ENCODE data around the gene SAMD9.

SAMD9 gene

DNA sequence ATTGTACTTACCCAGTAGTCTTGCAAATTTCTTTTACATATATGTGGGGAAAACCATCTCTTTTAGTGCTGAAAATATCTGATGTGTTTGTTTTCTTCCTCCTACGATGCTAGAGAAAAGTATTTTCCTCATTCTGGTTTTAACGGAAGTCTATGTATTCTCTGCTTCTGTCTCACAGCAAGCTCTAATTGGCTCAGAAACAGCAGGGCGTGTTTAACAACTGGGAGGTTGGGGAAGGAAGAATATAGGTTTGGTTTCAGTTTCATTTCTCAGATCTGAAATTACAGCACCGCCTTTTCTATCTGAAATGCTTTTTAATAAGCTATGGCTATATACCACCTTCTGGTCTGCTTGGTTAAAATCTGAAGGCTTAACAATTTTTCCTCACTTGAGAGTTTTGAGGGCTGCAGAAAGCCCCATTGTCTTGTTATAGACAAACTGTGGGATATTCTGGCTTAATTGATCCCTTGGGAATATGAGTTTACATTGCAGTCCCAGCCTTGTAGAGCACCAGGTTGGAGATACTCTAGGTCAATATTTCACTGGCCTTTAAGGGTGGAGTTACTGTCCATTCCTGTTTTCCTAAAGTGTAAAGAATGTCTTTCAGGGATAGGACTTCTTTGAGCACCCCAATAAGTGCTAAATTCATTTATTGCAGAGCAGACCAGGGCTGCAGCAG, at the start of gene SAMD9:
SAMD9 (minus strand) TSS at position 128 of the 679 bp plus-strand sequence. CDS start 11,882 bp downstream, outside the sequence.
- Histone ChIP-seq H3K4me3 (ENCODE audit: low read length) (peak within 1 kb of the TSS; percentile 1), H3K9ac (ENCODE audit: low read length) (peak within 1 kb of the TSS; percentile 52), H3K4me1 (ENCODE audit: control insufficient read depth, insufficient read depth, low read length) (peaks cover 18% of the 10 kb centered on the region), H3K9me3 (ENCODE audit: control insufficient read depth, low read length) (no peaks in the 10 kb centered on the region), H3K27me3 (ENCODE audit: control insufficient read depth, insufficient read depth, low read length) (no peaks in the 10 kb centered on the region), H3K36me3 (ENCODE audit: control insufficient read depth, insufficient read depth, low read length) (no peaks in the 10 kb centered on the region)

DNA sequence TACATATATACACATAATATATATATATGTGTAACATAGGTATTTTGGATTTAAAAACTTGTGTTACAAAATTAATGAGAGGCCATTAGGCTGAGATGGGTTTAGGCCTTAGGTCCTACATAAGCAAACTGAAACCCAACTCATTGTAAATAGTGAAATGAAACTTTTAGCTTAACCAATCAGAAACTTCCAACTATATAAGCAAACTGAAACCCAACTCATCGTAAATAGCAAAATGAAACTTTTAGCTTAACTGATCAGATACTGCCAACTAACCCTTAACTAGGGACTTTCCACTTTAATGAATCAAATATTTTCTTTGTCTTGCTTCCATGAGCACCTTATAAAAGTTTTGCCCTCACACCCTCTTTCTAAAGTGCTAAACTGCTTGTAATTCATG, 47.7 kb upstream of the SAMD9 start:
- Histone ChIP-seq H3K9ac (ENCODE audit: low read length) (no peak overlapping the region), H3K9me3 (ENCODE audit: control insufficient read depth, low read length) (no peaks in the 10 kb centered on the region), H3K36me3 (ENCODE audit: control insufficient read depth, insufficient read depth, low read length) (no peaks in the 10 kb centered on the region), H3K27me3 (ENCODE audit: control insufficient read depth, insufficient read depth, low read length) (no peaks in the 10 kb centered on the region), H3K4me1 (ENCODE audit: control insufficient read depth, insufficient read depth, low read length) (no peaks in the 10 kb centered on the region), H3K4me3 (ENCODE audit: low read length) (no peak overlapping the region)

DNA sequence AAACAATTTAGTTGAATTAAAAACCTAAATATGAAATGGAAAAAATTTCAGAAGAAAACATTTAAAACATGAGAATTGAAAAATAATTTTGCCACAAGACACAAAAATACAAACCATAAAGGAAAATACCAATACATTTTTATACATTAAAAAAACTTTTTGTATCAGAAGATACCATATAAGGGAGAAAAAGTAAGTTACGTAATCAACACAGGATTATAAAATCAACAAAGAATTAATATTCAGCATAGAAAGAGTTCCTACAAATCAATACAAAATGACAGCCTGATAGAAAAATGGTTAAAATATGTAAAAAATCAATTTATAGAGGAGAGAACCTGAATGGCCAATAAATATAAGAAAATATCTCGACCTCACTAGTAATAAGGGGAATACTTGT, 47.0 kb upstream of the SAMD9 start:
- no peaks in the 10 kb centered on the region for H3K9me3 ChIP-seq (ENCODE audit: control insufficient read depth, low read length)
- no peak overlapping the region for H3K9ac ChIP-seq (ENCODE audit: low read length)
- H3K4me1 ChIP-seq (ENCODE audit: control insufficient read depth, insufficient read depth, low read length), result no peaks in the 10 kb centered on the region

DNA sequence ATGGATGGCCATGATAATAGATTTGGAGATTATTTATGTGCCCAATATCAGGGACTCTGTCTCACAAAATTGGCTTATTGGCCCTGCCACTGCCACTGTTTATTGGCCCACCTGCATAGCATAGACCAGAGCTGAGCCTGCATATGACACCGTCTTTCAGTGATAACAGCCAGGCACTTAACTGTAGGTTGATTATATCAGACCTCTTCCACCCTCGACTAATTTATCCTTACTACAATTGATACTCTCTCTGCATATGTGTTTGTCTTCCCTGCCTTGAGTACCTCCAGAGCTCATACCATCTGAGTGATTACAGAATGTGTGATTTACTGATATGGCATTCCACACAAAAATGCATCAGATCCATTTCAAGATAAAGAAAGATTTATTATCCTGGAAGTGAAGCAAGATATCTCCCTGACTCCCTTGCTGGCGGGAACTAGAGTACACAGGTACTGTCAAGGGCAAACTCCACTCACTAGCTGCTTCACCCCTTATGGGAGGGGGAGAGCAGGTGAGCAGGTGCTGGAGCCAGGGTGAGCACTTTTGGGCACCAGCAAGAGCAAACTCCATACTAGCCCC, 43.5 kb upstream of the SAMD9 start:
- Histone ChIP-seq H3K4me3 (ENCODE audit: low read length) (no peak overlapping the region), H3K36me3 (ENCODE audit: control insufficient read depth, insufficient read depth, low read length) (no peaks in the 10 kb centered on the region), H3K9ac (ENCODE audit: low read length) (no peak overlapping the region), H3K9me3 (ENCODE audit: control insufficient read depth, low read length) (no peaks in the 10 kb centered on the region), H3K4me1 (ENCODE audit: control insufficient read depth, insufficient read depth, low read length) (no peaks in the 10 kb centered on the region), H3K27me3 (ENCODE audit: control insufficient read depth, insufficient read depth, low read length) (no peaks in the 10 kb centered on the region)

More for the DNA sequence above, 47.0 kb upstream of the SAMD9 start:
- Histone ChIP-seq H3K4me3 (ENCODE audit: low read length) (no peak overlapping the region), H3K36me3 (ENCODE audit: control insufficient read depth, insufficient read depth, low read length) (no peaks in the 10 kb centered on the region), H3K27me3 (ENCODE audit: control insufficient read depth, insufficient read depth, low read length) (no peaks in the 10 kb centered on the region)

DNA sequence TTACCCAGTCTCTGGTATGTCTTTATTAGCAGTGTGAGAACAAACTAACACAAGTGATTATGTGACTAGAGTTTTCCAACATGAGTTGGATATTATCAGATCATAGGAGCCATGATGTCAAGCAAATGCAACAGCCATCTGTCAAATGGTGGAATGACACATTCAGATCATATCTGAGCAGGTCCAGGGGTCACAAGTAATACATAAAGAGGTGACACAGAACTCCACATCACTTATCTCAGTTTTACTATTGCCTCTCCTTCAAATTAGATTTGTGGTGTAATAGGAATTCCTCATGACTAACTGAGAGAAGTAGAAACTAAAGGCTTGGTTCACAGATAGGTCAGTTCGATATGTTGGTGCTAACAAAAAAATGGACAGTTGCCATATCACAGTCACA, 42.6 kb upstream of the SAMD9 start:
- Histone ChIP-seq H3K9ac (ENCODE audit: low read length) (no peak overlapping the region), H3K36me3 (ENCODE audit: control insufficient read depth, insufficient read depth, low read length) (no peaks in the 10 kb centered on the region), H3K4me1 (ENCODE audit: control insufficient read depth, insufficient read depth, low read length) (no peaks in the 10 kb centered on the region), H3K27me3 (ENCODE audit: control insufficient read depth, insufficient read depth, low read length) (no peaks in the 10 kb centered on the region), H3K9me3 (ENCODE audit: control insufficient read depth, low read length) (no peaks in the 10 kb centered on the region), H3K4me3 (ENCODE audit: low read length) (no peak overlapping the region)

DNA sequence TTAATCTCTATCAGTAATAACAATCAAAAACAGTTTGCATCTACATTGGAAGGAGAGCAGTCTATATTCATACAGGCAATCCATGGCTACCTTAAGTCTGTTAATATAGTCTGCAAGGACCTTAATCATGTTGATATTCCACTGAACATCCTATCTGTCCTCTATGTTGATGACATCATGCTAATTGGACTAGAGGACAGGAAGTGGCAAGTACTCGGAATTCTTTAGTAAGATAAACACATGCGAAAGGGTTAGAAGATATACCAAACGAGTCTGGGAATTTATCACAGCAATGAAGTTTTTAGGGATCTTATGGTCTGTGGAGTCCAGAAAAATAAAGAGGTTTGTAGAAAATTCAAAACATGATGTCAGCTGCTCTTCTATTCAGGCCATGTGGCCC, 41.7 kb upstream of the SAMD9 start:
- H3K36me3 ChIP-seq (ENCODE audit: control insufficient read depth, insufficient read depth, low read length), result no peaks in the 10 kb centered on the region
- H3K4me1 ChIP-seq (ENCODE audit: control insufficient read depth, insufficient read depth, low read length), result no peaks in the 10 kb centered on the region
- H3K4me3 ChIP-seq (ENCODE audit: low read length), result no peak overlapping the region
- no peaks in the 10 kb centered on the region for H3K27me3 ChIP-seq (ENCODE audit: control insufficient read depth, insufficient read depth, low read length)
- H3K9ac ChIP-seq (ENCODE audit: low read length), result no peak overlapping the region
- no peaks in the 10 kb centered on the region for H3K9me3 ChIP-seq (ENCODE audit: control insufficient read depth, low read length)

DNA sequence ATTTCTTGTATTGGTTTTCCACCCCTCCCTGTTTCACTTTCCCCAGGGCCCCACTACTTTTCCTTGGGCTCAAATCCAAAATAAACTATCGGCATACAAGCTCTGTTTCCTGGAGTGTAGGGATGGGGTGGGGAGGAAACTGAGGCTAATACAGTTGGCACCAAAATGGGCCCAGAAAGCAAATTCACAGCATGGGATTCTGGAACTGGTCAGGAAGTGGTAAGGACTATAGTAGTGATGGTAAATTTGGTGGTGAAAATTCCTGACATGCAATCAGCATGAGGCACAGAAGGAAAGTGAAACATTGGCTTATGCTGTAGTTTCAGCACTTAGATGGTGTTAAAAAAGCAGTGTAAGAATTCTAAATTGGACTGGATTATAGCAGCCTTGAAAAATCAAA, 39.1 kb upstream of the SAMD9 start:
- no peak overlapping the region for H3K9ac ChIP-seq (ENCODE audit: low read length)
- H3K4me3 ChIP-seq (ENCODE audit: low read length), result no peak overlapping the region
- H3K36me3 ChIP-seq (ENCODE audit: control insufficient read depth, insufficient read depth, low read length), result no peaks in the 10 kb centered on the region
- no peaks in the 10 kb centered on the region for H3K4me1 ChIP-seq (ENCODE audit: control insufficient read depth, insufficient read depth, low read length)
- H3K27me3 ChIP-seq (ENCODE audit: control insufficient read depth, insufficient read depth, low read length), result no peaks in the 10 kb centered on the region
- no peaks in the 10 kb centered on the region for H3K9me3 ChIP-seq (ENCODE audit: control insufficient read depth, low read length)

DNA sequence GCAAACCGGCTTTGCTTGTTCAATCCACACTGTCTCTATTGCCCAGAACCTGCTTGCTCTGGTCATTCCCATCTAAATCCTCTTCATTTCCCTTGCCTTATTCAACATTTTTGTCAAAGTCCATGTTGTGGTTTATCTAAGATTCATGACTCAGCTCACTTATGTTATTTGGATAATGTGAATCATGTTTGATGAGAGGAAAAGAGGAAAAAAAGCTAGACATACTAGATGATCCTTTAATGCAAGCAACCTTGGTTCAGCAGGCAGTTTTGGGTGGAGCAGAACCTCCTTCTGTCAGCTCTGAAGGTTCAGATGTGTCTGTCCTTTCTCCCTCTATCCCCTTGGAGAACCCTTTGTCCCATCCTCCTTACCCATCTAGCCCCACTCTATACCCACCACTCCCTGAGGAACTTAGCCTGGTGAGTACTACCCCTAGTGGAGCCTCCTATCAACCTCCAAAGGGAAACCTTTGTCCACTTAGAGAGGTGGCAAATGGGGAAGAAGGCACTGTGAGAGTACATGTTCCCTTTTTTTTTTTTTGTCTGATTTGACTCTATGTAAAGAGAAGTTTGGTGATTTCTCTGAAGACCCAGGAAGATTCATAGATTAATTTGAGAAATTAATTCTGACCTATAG, 32.5 kb upstream of the SAMD9 start:
- Histone ChIP-seq H3K4me3 (ENCODE audit: low read length) (no peak overlapping the region), H3K9ac (ENCODE audit: low read length) (no peak overlapping the region), H3K36me3 (ENCODE audit: control insufficient read depth, insufficient read depth, low read length) (no peaks in the 10 kb centered on the region), H3K4me1 (ENCODE audit: control insufficient read depth, insufficient read depth, low read length) (peaks cover 11% of the 10 kb centered on the region), H3K9me3 (ENCODE audit: control insufficient read depth, low read length) (no peaks in the 10 kb centered on the region), H3K27me3 (ENCODE audit: control insufficient read depth, insufficient read depth, low read length) (no peaks in the 10 kb centered on the region)

DNA sequence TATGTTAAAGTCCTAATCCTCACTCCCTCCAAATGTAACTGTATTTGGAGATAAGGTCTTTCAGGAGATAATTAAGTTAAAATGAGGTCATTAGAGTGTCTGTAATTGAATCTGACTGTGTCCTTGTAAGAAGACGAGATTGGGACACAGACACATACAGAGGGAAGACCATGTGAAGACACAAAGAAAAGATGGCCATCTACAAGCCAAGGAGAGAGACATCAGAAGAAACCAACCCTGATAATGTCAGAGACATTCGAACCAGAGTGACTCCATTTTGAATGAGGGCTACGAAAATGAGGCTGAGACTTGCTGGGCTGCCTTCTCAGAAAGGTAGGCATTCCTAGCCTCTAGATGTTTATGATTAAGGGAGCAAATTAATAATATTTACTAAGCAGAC, 30.9 kb upstream of the SAMD9 start:
- no peak overlapping the region for H3K4me3 ChIP-seq (ENCODE audit: low read length)
- H3K36me3 ChIP-seq (ENCODE audit: control insufficient read depth, insufficient read depth, low read length), result no peaks in the 10 kb centered on the region
- H3K27me3 ChIP-seq (ENCODE audit: control insufficient read depth, insufficient read depth, low read length), result no peaks in the 10 kb centered on the region
- H3K4me1 ChIP-seq (ENCODE audit: control insufficient read depth, insufficient read depth, low read length), result peaks cover 11% of the 10 kb centered on the region
- H3K9me3 ChIP-seq (ENCODE audit: control insufficient read depth, low read length), result no peaks in the 10 kb centered on the region
- H3K9ac ChIP-seq (ENCODE audit: low read length), result peak overlapping the region; percentile 56

DNA sequence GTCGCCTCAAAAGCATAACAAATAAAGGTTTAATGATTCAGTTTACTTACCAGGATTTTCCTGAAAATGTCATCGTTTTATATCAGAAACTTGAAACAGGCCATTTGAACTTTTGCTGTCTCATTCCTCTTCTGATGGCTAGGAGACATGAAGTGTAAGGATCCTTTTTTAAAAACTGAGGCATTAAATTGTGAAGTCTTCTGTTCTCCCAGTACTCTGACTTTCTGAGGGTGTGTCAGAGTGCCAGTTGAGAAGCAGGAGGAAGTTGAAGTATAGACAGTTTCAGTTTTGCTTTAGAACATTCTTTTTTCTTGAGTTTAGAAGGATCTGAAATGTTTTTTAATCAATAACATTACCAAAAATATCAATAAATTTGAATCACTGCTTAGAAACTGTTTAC, 30.4 kb upstream of the SAMD9 start, which contains the start of gene SAMD9L:
SAMD9L (minus strand) TSS at position 242 of the 400 bp plus-strand sequence. CDS start 12,414 bp downstream, outside the sequence.
- peak within 1 kb of the TSS; percentile 56 for H3K9ac ChIP-seq (ENCODE audit: low read length)
- peaks cover under 1% of the 10 kb centered on the region for H3K36me3 ChIP-seq (ENCODE audit: control insufficient read depth, insufficient read depth, low read length)
- H3K27me3 ChIP-seq (ENCODE audit: control insufficient read depth, insufficient read depth, low read length), result no peaks in the 10 kb centered on the region
- H3K4me1 ChIP-seq (ENCODE audit: control insufficient read depth, insufficient read depth, low read length), result peaks cover 11% of the 10 kb centered on the region
- no peaks in the 10 kb centered on the region for H3K9me3 ChIP-seq (ENCODE audit: control insufficient read depth, low read length)
- H3K4me3 ChIP-seq (ENCODE audit: low read length), result no peak within 1 kb of the TSS

DNA sequence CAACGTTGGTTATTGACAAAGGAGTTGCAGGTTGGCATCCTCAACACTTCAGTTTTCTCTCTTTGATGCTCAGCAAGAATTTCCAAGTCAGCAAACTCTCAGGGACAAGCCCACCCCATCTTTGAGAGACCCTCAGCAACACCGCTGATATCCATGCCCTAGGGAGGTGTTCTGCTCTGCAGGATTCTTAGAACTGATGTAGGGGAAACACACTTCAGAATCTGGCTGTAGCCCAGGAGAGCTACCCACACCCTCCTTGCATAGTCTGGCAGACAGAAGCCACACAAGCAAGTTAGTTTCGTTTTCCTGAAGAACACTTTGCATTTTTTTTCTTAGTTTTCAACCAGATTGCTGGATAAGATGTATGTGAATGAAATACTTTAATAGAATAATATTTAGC, 29.6 kb upstream of the SAMD9 start:
- H3K4me1 ChIP-seq (ENCODE audit: control insufficient read depth, insufficient read depth, low read length), result peaks cover 11% of the 10 kb centered on the region
- H3K4me3 ChIP-seq (ENCODE audit: low read length), result no peak overlapping the region
- peaks cover 6% of the 10 kb centered on the region for H3K36me3 ChIP-seq (ENCODE audit: control insufficient read depth, insufficient read depth, low read length)
- no peaks in the 10 kb centered on the region for H3K27me3 ChIP-seq (ENCODE audit: control insufficient read depth, insufficient read depth, low read length)
- H3K9me3 ChIP-seq (ENCODE audit: control insufficient read depth, low read length), result no peaks in the 10 kb centered on the region
- peak overlapping the region; percentile 56 for H3K9ac ChIP-seq (ENCODE audit: low read length)

DNA sequence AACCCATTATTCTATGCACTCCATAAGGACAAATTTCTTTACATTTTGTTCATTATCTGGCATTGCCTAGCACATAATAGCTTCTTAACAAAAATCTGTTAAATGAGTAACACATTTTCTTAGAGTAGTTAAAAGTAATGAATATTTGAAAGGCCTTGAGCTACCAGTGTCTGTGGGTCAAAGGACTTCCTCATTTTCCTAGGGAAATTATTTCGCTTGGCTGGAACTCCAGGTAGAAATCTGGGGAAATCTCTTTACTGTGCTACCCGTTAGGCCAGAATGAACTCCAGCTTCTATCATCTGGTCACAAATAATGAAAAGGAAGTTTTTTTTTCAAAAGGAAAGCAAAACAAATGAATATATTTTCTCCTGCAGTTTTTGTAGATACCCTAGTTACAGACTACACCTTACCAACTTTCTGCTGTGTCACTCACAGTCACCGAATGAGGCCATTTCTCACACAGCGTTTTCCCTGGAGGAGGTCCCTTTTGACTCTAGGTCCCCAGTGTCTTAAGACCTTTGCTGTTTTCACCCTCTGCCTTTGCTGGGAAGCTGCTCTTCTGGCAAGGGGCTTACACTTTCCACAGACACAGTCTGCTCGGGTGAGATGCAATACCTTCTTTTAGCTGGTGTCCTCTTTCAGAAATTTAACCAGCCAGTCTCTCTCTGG, 28.8 kb upstream of the SAMD9 start:
- Histone ChIP-seq H3K36me3 (ENCODE audit: control insufficient read depth, insufficient read depth, low read length) (peaks cover 6% of the 10 kb centered on the region), H3K4me3 (ENCODE audit: low read length) (no peak overlapping the region), H3K4me1 (ENCODE audit: control insufficient read depth, insufficient read depth, low read length) (peaks cover 11% of the 10 kb centered on the region), H3K9me3 (ENCODE audit: control insufficient read depth, low read length) (no peaks in the 10 kb centered on the region), H3K27me3 (ENCODE audit: control insufficient read depth, insufficient read depth, low read length) (no peaks in the 10 kb centered on the region), H3K9ac (ENCODE audit: low read length) (peak overlapping the region; percentile 36)
